Stimulated activated CD4-positive, alpha-beta T cell treated with anti-CD3 and anti-CD28 coated beads, Interleukin-1b, Interleukin-23, amount 100 ng/mL, for 4 hours (primary cell): ENCODE data around the gene ATP2B3.

Source experiments
- DNase-seq, 2 donors: peaks; one replicate each; pipeline ENCODE4 v3.0.0-alpha.2; 2020; ENCODE audit warnings: low read depth in 2 of 2

The ATP2B3 gene

GRCh38 chrX:153533091-153533490, 15.6 kb downstream of the ATP2B3 start:
- no peak for DNase-seq

DNA sequence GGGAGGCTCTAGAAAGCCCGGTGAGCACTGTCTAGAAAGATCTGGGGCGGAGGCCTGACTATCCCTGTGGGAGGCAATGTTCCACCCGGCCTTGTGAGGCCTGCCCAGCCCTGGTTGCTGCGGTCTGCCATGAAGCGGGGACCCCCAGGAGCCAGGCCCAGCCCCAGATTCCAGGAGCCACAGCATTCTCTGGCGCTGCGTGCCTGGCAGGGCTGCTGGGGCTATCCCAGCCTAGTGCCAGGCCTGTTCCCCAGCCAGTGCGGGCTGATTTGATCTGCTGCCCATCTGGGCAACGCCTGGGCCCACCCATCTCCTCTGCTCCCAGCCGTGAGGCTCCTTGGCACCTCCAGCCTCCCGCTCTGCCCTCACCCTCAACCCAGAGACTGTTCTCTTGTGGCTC, 19.6 kb downstream of the ATP2B3 start:
- no peak for DNase-seq

DNA sequence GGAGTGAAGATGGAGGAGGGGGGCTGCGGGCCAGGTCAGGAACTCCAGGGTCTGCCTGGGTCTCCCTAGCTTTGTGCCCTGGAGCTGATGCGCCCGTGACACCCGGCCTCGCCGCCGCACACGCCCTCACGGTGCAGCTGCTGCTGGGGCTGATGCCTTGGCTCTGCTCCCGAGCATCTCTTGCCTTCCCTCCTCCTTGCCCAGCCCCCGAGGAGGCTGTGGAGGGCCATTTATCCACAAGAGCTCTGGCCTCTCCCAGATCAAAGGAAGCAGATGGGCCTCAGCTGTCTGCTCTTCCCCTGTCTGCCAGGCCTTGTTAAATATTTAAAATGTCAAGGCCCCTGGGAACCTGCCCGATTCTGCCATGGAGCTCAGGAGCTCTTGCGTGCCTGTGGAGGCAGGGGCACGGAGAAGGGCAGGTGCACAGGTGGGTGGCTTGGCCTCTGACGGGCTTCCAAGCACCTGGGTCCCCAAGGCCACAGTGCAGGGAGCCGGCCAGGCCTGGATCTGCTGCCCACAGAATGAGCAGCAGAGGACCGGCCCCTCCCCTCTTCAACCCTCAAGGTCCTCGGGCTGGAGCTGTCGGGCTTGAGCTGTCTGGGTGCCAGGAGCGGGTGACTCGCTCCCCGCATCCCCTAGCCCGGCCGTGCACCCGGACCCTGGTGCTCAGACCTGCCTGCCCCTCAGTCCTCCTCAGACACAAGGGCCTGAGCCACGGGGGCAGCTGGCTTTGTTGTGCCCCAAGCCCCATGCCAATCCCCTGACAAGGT, 20.3 kb downstream of the ATP2B3 start:
- no peak for DNase-seq

DNA sequence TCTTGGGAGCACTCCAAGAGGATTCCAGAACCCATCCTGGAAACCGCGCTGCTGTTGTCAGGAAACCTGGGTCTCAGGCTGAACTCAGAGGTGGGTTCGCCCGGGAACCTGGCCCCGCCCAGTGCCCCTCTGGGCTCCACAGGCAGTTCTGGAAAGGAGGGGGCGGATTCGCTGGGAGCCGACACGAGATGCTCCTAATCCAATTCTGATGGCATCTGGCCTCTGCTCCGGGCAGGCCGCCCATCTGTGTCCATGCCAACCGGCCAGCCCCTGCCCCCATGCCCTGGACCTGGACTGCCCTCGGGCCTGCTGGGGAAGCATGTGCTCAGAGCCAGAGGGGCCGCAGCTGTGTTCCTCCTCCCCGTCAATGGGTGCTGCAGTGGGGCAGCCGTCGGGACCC, 21.0 kb downstream of the ATP2B3 start:
- no peak for DNase-seq

DNA sequence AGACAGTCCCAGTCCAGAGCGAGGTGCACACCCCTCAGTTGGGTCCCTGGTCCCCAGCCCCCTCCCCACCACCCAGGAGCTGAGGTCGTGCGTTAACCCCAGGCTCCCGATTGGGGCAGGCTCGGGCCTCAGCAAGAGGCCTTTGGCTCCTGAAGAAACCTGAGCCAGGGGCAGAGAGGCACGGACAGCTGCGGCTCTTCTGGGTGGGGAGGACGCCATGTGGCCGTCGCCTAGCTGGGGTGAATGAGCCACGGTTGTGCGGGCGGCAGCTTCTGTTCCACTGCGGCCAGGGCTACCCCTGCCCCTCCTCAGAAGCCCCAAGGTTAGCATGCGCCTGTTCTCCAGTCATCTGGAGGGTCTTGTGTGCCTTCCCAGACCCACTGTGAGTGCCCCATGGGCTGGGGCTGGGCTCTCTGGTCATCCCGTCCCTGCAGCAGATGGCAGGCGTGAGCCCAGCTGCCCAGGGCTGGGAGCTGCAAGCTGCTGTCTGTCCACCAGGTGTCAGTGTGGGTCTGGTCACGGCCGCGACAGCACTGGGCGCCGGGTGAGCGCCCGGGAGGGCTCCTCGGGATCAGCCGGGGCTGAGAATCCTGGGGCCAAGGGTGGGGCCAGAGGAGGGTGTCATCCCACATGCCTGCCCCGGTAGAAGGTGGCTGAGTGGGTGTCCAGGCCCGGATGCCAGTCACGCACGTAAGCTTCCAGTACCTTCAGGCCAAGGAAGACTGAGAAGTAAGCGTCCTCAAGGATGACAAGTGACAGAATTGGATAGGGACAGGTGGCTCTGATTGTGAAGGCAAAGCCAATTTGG, 21.9 kb downstream of the ATP2B3 start:
- peak; percentile 43 to 44 for DNase-seq

DNA sequence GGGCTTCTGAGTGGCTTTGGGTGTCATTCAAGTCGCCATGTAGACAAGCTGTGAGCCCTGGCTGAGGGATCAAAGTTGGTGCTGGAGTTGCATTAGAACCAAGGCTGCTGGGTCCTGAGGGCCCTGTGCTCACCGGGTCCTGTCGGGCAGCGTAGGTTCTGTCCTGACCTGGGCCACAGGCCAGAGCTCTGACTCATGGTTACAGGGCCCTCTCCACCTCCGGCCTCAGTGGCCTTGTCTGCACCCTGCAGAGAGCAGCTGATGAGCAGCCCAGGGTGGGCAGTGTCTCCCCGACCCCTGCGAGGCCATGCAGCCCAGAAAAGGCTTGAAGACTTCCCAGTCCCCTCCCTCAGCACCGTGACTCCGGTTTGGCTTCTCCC, 22.5 kb downstream of the ATP2B3 start:
- DNase-seq = no peak

- DNase-seq = no peak
Observed at GRCh38 chrX:153544727-153545126, 27.3 kb downstream of the ATP2B3 start.

- DNase-seq = no peak
Observed at GRCh38 chrX:153546386-153546785, 28.9 kb downstream of the ATP2B3 start.

- no peak for DNase-seq
Observed at GRCh38 chrX:153547195-153547594, 29.8 kb downstream of the ATP2B3 start.

- DNase-seq = no peak
Observed at GRCh38 chrX:153549231-153549630, 31.8 kb downstream of the ATP2B3 start.

GRCh38 chrX:153549807-153550206, 32.4 kb downstream of the ATP2B3 start:
- no peak for DNase-seq

DNA sequence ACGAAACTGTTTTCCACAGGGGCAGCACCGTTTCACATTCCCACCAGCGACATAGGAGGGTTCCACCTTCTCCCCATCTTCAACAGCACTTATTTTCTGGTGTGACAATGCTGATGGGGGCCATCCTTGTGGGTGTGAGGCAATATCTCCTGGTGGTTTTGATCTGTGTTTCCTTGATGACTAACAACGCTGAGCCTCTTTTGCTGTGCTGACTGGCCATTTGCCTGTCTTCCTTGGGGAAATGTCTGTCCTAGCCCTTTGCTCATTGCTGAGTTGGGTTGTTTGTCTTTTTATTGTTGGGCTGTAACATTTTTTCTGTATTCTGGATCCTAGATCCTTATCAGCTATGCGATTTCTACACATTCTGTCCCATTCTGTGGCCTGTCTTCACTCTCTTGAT, 33.7 kb downstream of the ATP2B3 start:
- no peak for DNase-seq

GRCh38 chrX:153554519-153555167, 37.2 kb downstream of the ATP2B3 start:
- peak; percentile 41 to 55 for DNase-seq

DNA sequence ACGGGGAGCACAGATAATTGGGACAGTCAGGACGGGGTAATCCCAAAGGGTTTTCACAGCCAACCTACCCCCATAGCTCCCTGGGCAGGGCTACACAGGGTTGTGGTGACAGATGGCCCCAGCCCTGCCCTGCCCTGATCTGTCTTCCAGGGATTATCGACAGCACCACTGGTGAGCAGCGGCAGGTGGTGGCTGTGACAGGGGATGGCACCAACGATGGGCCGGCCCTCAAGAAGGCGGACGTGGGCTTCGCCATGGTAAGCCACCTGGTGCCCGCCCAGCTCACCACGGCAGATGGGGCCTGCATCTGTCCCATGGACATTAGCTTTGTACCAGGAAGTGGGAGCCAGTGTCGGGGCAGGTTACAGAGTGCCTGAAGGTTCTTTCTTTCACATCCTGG, 39.3 kb downstream of the ATP2B3 start:
- DNase-seq = no peak

DNA sequence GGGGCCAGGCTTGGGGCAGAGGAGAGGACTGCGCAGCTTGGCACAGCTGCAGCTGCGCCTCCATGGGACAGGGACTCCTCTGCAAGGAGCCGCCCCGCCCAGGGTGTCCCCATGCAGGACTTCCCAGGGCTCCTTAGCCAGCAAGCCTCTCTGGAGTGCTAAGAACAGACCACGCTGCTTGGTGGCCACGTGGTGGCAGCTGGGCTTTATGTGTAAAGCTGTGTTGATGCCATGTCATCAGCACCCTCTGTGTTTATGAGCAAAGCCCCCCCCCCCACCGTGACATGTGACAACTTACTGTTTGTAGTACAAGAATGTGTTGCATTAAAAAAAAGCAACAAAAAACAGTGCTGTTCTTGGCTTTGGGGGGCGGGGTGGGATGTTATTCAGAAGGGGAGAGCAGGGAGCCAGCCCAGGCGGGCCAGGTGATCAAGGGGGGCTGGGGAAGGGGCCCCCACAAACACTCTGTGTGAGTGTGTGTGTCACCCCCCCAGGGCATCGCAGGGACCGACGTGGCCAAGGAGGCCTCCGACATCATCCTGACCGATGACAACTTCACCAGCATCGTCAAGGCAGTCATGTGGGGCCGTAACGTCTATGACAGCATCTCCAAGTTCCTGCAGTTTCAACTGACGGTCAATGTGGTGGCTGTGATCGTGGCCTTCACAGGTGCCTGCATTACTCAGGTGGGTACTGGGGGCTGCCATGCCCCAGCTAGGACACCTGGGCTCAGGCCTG, 40.3 kb downstream of the ATP2B3 start:
- no peak for DNase-seq

- DNase-seq = no peak
Observed at GRCh38 chrX:153560000-153560399, 42.6 kb downstream of the ATP2B3 start.

- no peak for DNase-seq
Observed at GRCh38 chrX:153560466-153560865, 43.0 kb downstream of the ATP2B3 start.

DNA sequence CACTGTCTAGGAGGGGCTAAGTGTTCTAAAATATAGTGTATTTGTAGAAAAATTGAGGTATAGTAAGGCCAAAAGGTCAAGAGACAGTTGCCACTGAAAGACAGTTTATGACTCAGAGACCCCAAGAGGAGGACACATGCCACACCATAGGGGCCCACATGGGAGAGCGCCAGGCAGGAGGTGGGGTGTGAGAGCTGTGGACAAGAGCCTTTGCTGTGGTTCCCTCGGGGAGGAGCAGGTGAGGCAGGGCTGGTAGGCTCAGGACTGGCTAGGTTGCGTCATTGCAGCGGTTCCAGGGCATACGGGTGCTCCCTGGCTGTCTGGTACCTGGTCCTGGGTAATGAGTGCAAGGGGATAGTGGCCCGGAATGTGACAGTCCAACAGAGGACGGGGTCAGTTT, 43.9 kb downstream of the ATP2B3 start:
- DNase-seq = no peak

GRCh38 chrX:153562546-153562945, 45.1 kb downstream of the ATP2B3 start:
- DNase-seq = no peak

- no peak for DNase-seq
Observed at GRCh38 chrX:153564047-153564606, 46.7 kb downstream of the ATP2B3 start.

DNA sequence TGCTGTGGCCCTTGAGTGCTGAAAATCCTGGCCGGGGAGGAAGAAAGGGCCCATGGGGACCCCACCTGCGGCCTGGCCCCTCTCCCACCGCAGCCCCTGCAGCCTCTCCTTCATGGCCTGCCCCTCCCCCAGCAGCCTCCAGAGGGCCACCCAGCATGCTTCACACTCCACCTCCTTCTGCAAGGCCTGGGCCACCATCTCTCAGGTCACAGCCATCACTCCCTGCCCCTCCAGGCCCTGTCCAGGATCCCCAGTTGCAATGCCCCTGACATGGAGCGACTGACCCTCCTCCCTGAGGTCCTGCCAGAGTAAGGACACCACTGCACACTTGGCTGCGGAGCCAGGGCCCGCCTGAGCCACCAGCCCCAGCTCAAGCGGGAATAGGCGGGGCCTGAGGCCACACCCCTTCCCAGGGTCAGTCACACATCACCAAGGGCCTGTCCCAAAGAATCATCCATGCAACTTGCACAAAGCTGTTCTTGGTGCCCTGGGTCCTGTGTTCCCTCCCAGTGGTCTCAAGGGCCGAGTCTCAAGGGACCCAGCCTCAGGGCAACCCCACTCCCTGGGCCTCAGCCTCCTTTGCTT, 48.6 kb downstream of the ATP2B3 start:
- DNase-seq = no peak
